Colonic mucosa (tissue), 4 donors: ENCODE data around the gene DOK4. TPM values are rescaled to one million over a fixed set of nuclear protein-coding genes. Genes with fewer than 3 reads are reported as not detected.

Experiments used
- DNase-seq: peaks from one replicate; pipeline ENCODE4 v3.0.0-alpha.2; 2020
- H3K27ac ChIP-seq: fragments of 200-600 bp; one replicate; pipeline ENCODE4 v1.8.0; 2021
- H3K27me3 ChIP-seq: fragments of 200-600 bp; one replicate; pipeline ENCODE4 v1.8.0; 2021
- H3K36me3 ChIP-seq: fragments of 200-600 bp; one replicate; pipeline ENCODE4 v1.8.0; 2021
- H3K4me1 ChIP-seq: fragments of 200-600 bp; one replicate; pipeline ENCODE4 v1.8.0; 2021; ENCODE audit warnings: mild to moderate bottlenecking
- H3K4me3 ChIP-seq: fragments of 200-600 bp; one replicate; pipeline ENCODE4 v1.8.0; 2021
- H3K9ac ChIP-seq, 2 donors: one replicate each; pipeline ENCODE4 v1.7.0; 2013; ENCODE audit warnings: control low read depth in 2 of 2, low read depth in 2 of 2, low read length in 2 of 2
- H3K9me3 ChIP-seq: fragments of 200-600 bp; one replicate; pipeline ENCODE4 v1.8.0; 2021
- intact Hi-C: fragments of 100-400 bp; cut with DNase I; formaldehyde crosslinking; loops from one replicate; pipeline ENCODE4 v1.14.1; 2022
- total RNA-seq, 2 donors: library from RNA; stranded (reverse); fragmentation: NEBNext Ultra II Directional in 1 of 2; extraction: Animal tissue kit (Norgen Biotek cat#: 25700) in 1 of 2; gene quantifications; one replicate each; pipeline ENCODE4 v1.2.1, GENCODE V29; 2021
- TF ChIP-seq, protein P1 (sequence below): fragments of 200-600 bp; IDR thresholded peaks from one replicate; pipeline ENCODE4 v1.8.0; 2022; ENCODE audit warnings: antibody characterized with exemption, mild to moderate bottlenecking
- donor health status: healthy.
- donor health status: DM: no; HTN: no; CAD: no.
- donor health status: DM: no; HTN: no; CAD: no.

Gene DOK4
- total RNA-seq, 2 donors from 2014 or later: 121 to 141 TPM

- intact Hi-C loops: loop anchor here (5.0 kb wide), 1 partner anchor 48 kb away; no protein-coding TSS in a partner anchor
- H3K36me3 ChIP-seq: peaks cover 17% of the 10 kb centered on the region
- DNase-seq: no peak
- H3K4me1 ChIP-seq: peaks cover 11% of the 10 kb centered on the region
- no peaks in the 10 kb centered on the region for H3K27me3 ChIP-seq
- no peaks in the 10 kb centered on the region for H3K9me3 ChIP-seq
- no peak overlapping the region for H3K4me3 ChIP-seq
- no peak overlapping the region for H3K27ac ChIP-seq
- TF ChIP-seq, protein P1, sequence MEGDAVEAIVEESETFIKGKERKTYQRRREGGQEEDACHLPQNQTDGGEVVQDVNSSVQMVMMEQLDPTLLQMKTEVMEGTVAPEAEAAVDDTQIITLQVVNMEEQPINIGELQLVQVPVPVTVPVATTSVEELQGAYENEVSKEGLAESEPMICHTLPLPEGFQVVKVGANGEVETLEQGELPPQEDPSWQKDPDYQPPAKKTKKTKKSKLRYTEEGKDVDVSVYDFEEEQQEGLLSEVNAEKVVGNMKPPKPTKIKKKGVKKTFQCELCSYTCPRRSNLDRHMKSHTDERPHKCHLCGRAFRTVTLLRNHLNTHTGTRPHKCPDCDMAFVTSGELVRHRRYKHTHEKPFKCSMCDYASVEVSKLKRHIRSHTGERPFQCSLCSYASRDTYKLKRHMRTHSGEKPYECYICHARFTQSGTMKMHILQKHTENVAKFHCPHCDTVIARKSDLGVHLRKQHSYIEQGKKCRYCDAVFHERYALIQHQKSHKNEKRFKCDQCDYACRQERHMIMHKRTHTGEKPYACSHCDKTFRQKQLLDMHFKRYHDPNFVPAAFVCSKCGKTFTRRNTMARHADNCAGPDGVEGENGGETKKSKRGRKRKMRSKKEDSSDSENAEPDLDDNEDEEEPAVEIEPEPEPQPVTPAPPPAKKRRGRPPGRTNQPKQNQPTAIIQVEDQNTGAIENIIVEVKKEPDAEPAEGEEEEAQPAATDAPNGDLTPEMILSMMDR: no peak
- H3K9ac ChIP-seq: no peak overlapping the region
Observed at GRCh38 chr16:57469046-57469445, 17.2 kb downstream of the DOK4 start.

DNA sequence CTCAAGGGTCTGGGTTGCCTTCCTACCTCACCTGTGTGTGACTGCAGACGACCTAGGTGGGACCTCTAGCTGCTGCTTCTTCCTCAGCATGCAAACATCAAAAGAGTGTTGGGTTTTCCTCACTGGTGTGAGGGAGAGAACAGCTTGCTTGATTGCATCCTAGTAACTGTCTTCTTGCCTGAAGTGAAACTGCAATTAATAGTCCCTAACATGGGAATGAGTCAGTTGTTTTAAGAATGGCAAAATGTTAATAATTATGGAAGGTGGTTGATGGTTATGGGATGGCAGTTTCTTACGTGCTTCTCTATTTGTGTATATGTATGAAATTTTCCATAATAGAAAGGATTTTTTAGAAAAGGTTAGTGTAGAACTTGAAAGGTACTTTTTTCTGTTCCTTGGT lies 17.9 kb downstream of the DOK4 start:
- TF ChIP-seq, protein P1: no peak
- Histone ChIP-seq H3K4me3 (no peak overlapping the region), H3K27me3 (no peaks in the 10 kb centered on the region), H3K9me3 (no peaks in the 10 kb centered on the region), H3K36me3 (peaks cover 17% of the 10 kb centered on the region), H3K27ac (no peak overlapping the region), H3K4me1 (peaks cover 11% of the 10 kb centered on the region), H3K9ac (no peak overlapping the region)
- intact Hi-C loops: loop anchor here (5.0 kb wide), 1 partner anchor 49 kb away; no protein-coding TSS in a partner anchor
- no peak for DNase-seq

GRCh38 chr16:57464523-57464922 lies 21.8 kb downstream of the DOK4 start:
- H3K27ac ChIP-seq: no peak overlapping the region
- no peak for DNase-seq
- H3K9me3 ChIP-seq: no peaks in the 10 kb centered on the region
- H3K4me3 ChIP-seq: no peak overlapping the region
- H3K36me3 ChIP-seq: peaks cover 21% of the 10 kb centered on the region
- H3K4me1 ChIP-seq: no peaks in the 10 kb centered on the region
- intact Hi-C loops: no loop called here
- TF ChIP-seq, protein P1: no peak
- no peak overlapping the region for H3K9ac ChIP-seq
- no peaks in the 10 kb centered on the region for H3K27me3 ChIP-seq

GRCh38 chr16:57462978-57463362 lies 23.3 kb downstream of the DOK4 start:
- Histone ChIP-seq H3K36me3 (peaks cover 15% of the 10 kb centered on the region), H3K9me3 (no peaks in the 10 kb centered on the region), H3K27ac (peak overlapping the region; percentile 60), H3K4me1 (no peaks in the 10 kb centered on the region), H3K4me3 (peak overlapping the region; percentile 100), H3K27me3 (no peaks in the 10 kb centered on the region), H3K9ac (peak overlapping the region; percentile 79 to 96)
- intact Hi-C loops: no loop called here
- no peak for DNase-seq
- TF ChIP-seq, protein P1: no peak

GRCh38 chr16:57462209-57462977 lies 23.9 kb downstream of the DOK4 start, which contains the start of gene POLR2C:
POLR2C (plus strand) TSS chr16:57462679; CDS start chr16:57462725, 46 bp downstream.
- TF ChIP-seq, protein P1: peak; percentile 93
- H3K9me3 ChIP-seq: no peaks in the 10 kb centered on the region
- H3K9ac ChIP-seq: peak within 1 kb of the TSS; percentile 79 to 96
- DNase-seq: peak; percentile 89
- no peaks in the 10 kb centered on the region for H3K4me1 ChIP-seq
- peaks cover 15% of the 10 kb centered on the region for H3K36me3 ChIP-seq
- peak within 1 kb of the TSS; percentile 100 for H3K4me3 ChIP-seq
- intact Hi-C loops: no loop called here
- H3K27ac ChIP-seq: peak within 1 kb of the TSS; percentile 60
- H3K27me3 ChIP-seq: no peaks in the 10 kb centered on the region
